MM.1S (cell line): ENCODE measurements around the gene PYGB.

Experiments
- DNase-seq: peaks from one replicate; pipeline ENCODE4 v3.0.0-alpha.2; 2015
- H2AFZ ChIP-seq: fragments of 300-600 bp; sonication (generic); 2 replicates; pipeline ENCODE4 v1.6.0; 2016; ENCODE audit warnings: antibody characterized with exemption, low read length
- H3F3A ChIP-seq: fragments of 300-600 bp; sonication (generic); 2 replicates; pipeline ENCODE4 v1.6.1; 2016; ENCODE audit warnings: mild to moderate bottlenecking, antibody characterized with exemption, low read length, moderate library complexity, mixed read lengths; ENCODE audit not compliant: insufficient read depth
- H3K27ac ChIP-seq: fragments of 300-600 bp; sonication (generic); 2 replicates; pipeline ENCODE4 v1.5.1; 2016; ENCODE audit warnings: mild to moderate bottlenecking, low read length
- H3K27me3 ChIP-seq: fragments of 300-600 bp; sonication (generic); replicated peaks from 2 replicates; pipeline ENCODE4 v1.6.0; 2016; ENCODE audit warnings: low read length; ENCODE audit not compliant: insufficient read depth
- H3K36me3 ChIP-seq: fragments of 300-600 bp; sonication (generic); replicated peaks from 2 replicates; pipeline ENCODE4 v1.6.1; 2016; ENCODE audit warnings: mild to moderate bottlenecking, low read length, mixed read lengths; ENCODE audit not compliant: insufficient read depth
- H3K4me1 ChIP-seq: fragments of 300-600 bp; sonication (generic); 2 replicates; pipeline ENCODE4 v1.6.1; 2016; ENCODE audit warnings: low read length, mixed read lengths
- H3K4me2 ChIP-seq: fragments of 300-600 bp; sonication (generic); 2 replicates; pipeline ENCODE4 v1.6.0; 2016; ENCODE audit warnings: low read depth, low read length
- H3K4me3 ChIP-seq: fragments of 300-600 bp; sonication (generic); 2 replicates; pipeline ENCODE4 v1.5.1; 2016; ENCODE audit warnings: low read length, mixed read lengths
- H3K79me2 ChIP-seq: fragments of 300-600 bp; sonication (generic); 2 replicates; pipeline ENCODE4 v1.6.1; 2016; ENCODE audit warnings: mixed run types, low read length, mixed read lengths
- H3K9ac ChIP-seq: fragments of 300-600 bp; sonication (generic); 2 replicates; pipeline ENCODE4 v1.6.1; 2016; ENCODE audit warnings: low read length, mixed read lengths
- H3K9me2 ChIP-seq: fragments of 300-600 bp; sonication (generic); replicated peaks from 2 replicates; pipeline ENCODE4 v1.6.1; 2016; ENCODE audit warnings: mild to moderate bottlenecking, low read length, mixed read lengths; ENCODE audit not compliant: insufficient read depth
- H3K9me3 ChIP-seq: fragments of 300-600 bp; sonication (generic); replicated peaks from 2 replicates; pipeline ENCODE4 v1.6.1; 2016; ENCODE audit warnings: mild to moderate bottlenecking, low read length, mixed read lengths; ENCODE audit not compliant: insufficient read depth
- H4K20me1 ChIP-seq: fragments of 300-600 bp; sonication (generic); 2 replicates; pipeline ENCODE4 v1.6.1; 2016; ENCODE audit warnings: mild to moderate bottlenecking, low read length, moderate library complexity, mixed read lengths; ENCODE audit not compliant: insufficient read depth
- EZH2 ChIP-seq: fragments of 300-600 bp; sonication (generic); optimal IDR thresholded peaks from 2 replicates; pipeline ENCODE3; 2017; ENCODE audit warnings: low read depth, mild to moderate bottlenecking, antibody characterized with exemption, low read length, mixed read lengths
- EZH2phosphoT487 ChIP-seq: fragments of 300-600 bp; sonication (generic); IDR thresholded peaks from 2 replicates; pipeline ENCODE4 v1.6.1; 2018; ENCODE audit warnings: antibody characterized with exemption, low read length
- TF ChIP-seq, protein P1 (sequence below): fragments of 300-600 bp; sonication (generic); IDR thresholded peaks from 2 replicates; pipeline ENCODE4 v1.5.1; 2016; ENCODE audit warnings: antibody characterized with exemption, low read length, mixed read lengths

Gene PYGB

DNA sequence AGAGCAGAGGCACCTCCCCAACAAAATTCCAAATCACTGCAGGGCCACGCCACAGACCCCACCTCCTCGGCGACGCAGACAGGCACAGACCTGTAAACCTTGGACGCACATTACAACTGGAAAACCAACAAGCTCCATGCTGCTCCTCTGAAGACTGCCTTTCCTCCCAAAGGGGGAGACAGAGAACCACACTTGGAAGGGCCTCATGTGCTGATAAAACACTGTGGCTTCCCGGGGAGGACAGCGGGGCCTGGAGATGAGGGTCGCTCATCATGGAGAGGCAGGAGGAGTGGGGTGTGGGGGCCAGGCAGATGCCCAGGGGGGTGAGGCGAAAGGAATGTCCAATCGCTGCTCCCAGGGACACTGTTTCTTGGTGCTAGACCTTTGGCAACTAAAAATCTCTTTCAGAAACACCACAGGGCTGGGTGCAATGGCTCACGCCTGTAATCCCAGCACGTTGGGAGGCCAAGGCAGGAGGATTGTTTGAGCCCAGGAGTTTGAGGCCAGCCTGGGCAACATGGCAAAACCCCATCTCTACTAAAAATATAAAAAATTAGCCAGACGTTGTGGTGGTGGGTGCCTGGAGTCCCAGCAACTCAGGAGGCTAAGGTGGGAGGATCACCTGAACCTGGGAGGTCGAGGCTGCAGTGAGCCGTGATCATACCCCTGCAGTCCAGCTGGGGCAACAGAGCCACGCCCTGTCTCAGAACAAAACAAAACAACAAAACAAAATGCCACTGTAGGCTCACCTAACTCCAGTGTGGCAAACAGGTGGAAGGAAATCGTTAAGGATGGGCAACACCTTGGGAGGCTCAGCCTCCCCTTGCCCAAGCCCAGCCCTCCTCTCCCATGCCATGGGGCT is 88.9 kb downstream of the PYGB start:
- Histone ChIP-seq H3K4me2 (no peak overlapping the region), H2AFZ (no peak overlapping the region), H4K20me1 (no peaks in the 10 kb centered on the region), H3K9me3 (no peaks in the 10 kb centered on the region), H3K36me3 (peaks cover 4% of the 10 kb centered on the region; the same call in 1 of the 2 replicates), H3K27ac (no peak overlapping the region), H3K4me1 (peaks cover 14% of the 10 kb centered on the region), H3K4me3 (no peak overlapping the region), H3K9ac (no peak overlapping the region), H3F3A (peaks cover 8% of the 10 kb centered on the region; the same call in 1 of the 2 replicates), H3K27me3 (no peaks in the 10 kb centered on the region), H3K9me2 (no peaks in the 10 kb centered on the region), H3K79me2 (peaks cover 60% of the 10 kb centered on the region)
- DNase-seq, result no peak
- TF ChIP-seq EZH2 (no peak), EZH2phosphoT487 (no peak)
- TF ChIP-seq, protein P1, sequence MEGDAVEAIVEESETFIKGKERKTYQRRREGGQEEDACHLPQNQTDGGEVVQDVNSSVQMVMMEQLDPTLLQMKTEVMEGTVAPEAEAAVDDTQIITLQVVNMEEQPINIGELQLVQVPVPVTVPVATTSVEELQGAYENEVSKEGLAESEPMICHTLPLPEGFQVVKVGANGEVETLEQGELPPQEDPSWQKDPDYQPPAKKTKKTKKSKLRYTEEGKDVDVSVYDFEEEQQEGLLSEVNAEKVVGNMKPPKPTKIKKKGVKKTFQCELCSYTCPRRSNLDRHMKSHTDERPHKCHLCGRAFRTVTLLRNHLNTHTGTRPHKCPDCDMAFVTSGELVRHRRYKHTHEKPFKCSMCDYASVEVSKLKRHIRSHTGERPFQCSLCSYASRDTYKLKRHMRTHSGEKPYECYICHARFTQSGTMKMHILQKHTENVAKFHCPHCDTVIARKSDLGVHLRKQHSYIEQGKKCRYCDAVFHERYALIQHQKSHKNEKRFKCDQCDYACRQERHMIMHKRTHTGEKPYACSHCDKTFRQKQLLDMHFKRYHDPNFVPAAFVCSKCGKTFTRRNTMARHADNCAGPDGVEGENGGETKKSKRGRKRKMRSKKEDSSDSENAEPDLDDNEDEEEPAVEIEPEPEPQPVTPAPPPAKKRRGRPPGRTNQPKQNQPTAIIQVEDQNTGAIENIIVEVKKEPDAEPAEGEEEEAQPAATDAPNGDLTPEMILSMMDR, result no peak

DNA sequence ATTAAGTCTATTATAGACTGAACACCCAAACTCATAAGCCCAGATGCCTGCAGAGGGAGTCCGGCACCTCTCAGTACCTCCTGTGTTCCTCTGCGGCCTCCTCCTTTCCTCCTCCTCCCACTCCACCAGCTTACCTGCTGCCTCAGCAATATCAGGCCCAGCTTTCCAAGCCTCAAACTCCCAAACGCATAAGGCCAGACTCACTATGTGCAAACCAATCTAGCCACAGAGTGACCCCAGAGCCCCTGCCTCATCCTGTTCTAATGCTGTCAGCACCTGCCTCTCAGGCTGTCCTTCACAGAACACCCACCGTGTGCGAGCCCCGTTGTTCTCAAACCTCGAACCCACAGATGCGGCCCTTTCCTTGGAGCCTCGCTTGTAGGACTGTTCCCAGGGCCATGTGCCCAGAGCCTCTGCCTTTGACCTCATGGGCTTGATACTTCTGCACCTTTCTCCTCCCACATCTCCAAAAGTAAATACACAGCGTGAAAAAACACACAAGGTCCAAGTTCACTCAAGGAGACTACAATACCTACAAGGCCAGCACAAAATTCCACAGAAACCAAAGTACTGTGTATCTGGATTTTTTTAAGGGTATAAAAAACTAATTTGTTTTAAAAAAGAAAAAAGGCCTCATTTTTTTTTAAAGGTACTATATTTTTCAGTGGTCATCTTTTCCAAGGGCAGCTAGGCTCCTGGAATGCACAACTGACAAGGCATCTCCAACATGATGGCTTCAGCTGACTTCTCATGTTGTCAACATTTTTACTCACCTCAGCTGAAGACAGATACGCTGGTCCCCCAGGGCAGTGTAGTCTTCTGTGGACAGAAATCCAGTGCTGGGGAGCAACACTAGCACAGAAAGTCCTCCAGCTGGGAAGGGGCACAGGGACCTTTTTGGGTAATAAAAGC is 90.5 kb downstream of the PYGB start:
- Histone ChIP-seq H3K9me3 (no peaks in the 10 kb centered on the region), H3K36me3 (peaks cover 4% of the 10 kb centered on the region; the same call in 1 of the 2 replicates)

DNA sequence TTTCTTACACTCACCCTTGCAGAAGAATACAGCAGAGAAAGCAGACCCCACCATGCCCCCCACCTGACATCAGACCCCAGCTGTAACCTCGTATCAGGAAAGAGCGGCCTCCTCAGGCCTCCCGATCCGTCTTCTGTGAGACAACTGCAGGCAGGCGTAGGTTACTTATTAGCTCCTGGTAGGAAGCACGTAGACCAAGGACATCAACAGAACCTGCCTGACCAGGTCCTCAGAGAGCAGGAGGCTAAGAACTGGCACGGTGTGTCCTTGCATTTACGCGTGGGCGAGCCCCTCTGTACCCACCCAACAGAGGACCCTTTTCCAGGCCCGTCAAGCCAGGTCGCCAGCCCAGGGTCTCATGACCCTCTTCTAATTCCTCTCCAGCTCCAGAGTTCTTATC is 91.7 kb downstream of the PYGB start:
- Histone ChIP-seq H3K79me2 (peaks cover 85% of the 10 kb centered on the region), H3K27me3 (no peaks in the 10 kb centered on the region), H3K9me2 (no peaks in the 10 kb centered on the region), H3K36me3 (peaks cover 4% of the 10 kb centered on the region; the same call in 1 of the 2 replicates), H3K27ac (no peak overlapping the region), H3K9ac (no peak overlapping the region), H3K4me2 (no peak overlapping the region), H4K20me1 (0 out of 2 replicates have a peak, but pooled peaks cover 3% of the 10 kb centered on the region), H3F3A (peaks cover 25% of the 10 kb centered on the region), H2AFZ (no peak overlapping the region), H3K4me1 (peaks cover 37% of the 10 kb centered on the region), H3K4me3 (no peak overlapping the region), H3K9me3 (no peaks in the 10 kb centered on the region)
- TF ChIP-seq EZH2, result no peak
- no peak for TF ChIP-seq EZH2phosphoT487
- TF ChIP-seq, protein P1, result no peak
- no peak for DNase-seq

More for the DNA sequence above, 90.5 kb downstream of the PYGB start:
- DNase-seq, result no peak
- TF ChIP-seq EZH2 (no peak), EZH2phosphoT487 (no peak)
- TF ChIP-seq, protein P1, result no peak
- Histone ChIP-seq H3K4me1 (peaks cover 29% of the 10 kb centered on the region), H2AFZ (no peak overlapping the region), H3K27me3 (no peaks in the 10 kb centered on the region), H3K9me2 (no peaks in the 10 kb centered on the region), H3K79me2 (peaks cover 73% of the 10 kb centered on the region), H3K27ac (no peak overlapping the region), H3K9ac (no peak overlapping the region), H3F3A (peaks cover 23% of the 10 kb centered on the region), H3K4me3 (no peak overlapping the region), H4K20me1 (0 out of 2 replicates have a peak, but pooled peaks cover 3% of the 10 kb centered on the region), H3K4me2 (no peak overlapping the region)
